IPS-20b (cell line): Measurements from ENCODE around the gene MAGEB4.
"Not testable (repeated sequence)": the region's sequence is repeated elsewhere in the genome, so short reads cannot be mapped to it uniquely, and the experiment has no call there.

Source experiments
- H3K27ac ChIP-seq: one replicate; pipeline ENCODE4 v1.5.1; 2013; ENCODE audit warnings: low read length
- H3K27me3 ChIP-seq: 2 replicates; pipeline ENCODE4 v1.6.1; 2013; ENCODE audit warnings: mild to moderate bottlenecking, low read length, inconsistent platforms; ENCODE audit not compliant: insufficient read depth
- H3K36me3 ChIP-seq: 2 replicates; pipeline ENCODE4 v1.6.1; 2013; ENCODE audit warnings: low read depth, mild to moderate bottlenecking, inconsistent platforms, low read length, moderate library complexity; ENCODE audit not compliant: insufficient read depth
- H3K4me1 ChIP-seq: 2 replicates; pipeline ENCODE4 v1.6.1; 2013; ENCODE audit warnings: mild to moderate bottlenecking, control low read depth, inconsistent platforms, low read length, moderate library complexity; ENCODE audit not compliant: insufficient read depth
- H3K4me3 ChIP-seq: 2 replicates; pipeline ENCODE4 v1.5.1; 2013; ENCODE audit warnings: mild to moderate bottlenecking, low read length, inconsistent platforms
- H3K9ac ChIP-seq: 2 replicates; pipeline ENCODE4 v1.6.1; 2013; ENCODE audit warnings: low read depth, mild to moderate bottlenecking, inconsistent platforms, low read length, moderate library complexity
- H3K9me3 ChIP-seq: 2 replicates; pipeline ENCODE4 v1.6.1; 2013; ENCODE audit warnings: mild to moderate bottlenecking, low read depth, low read length, inconsistent platforms; ENCODE audit not compliant: insufficient read depth

The MAGEB4 gene

GRCh38 chrX:30241724-30242415 is at the start of gene MAGEB4:
TSS of gene MAGEB4 (plus strand) at chrX:30242000. CDS start at chrX:30242136, 136 bp downstream.
- Histone ChIP-seq H3K27me3 (no peaks in the 10 kb centered on the region), H3K9me3 (no peaks in the 10 kb centered on the region), H3K27ac (no peak within 1 kb of the TSS), H3K36me3 (no peaks in the 10 kb centered on the region), H3K9ac (no peak within 1 kb of the TSS), H3K4me1 (no peaks in the 10 kb centered on the region), H3K4me3 (no peak within 1 kb of the TSS)

- not testable (repeated sequence) for H3K4me1 ChIP-seq, H3K27ac ChIP-seq, H3K9me3 ChIP-seq, H3K36me3 ChIP-seq, H3K27me3 ChIP-seq, H3K4me3 ChIP-seq, H3K9ac ChIP-seq
Observed at GRCh38 chrX:30193910-30194309, 47.9 kb upstream of the MAGEB4 start.

- Histone ChIP-seq H3K27me3 (no peaks in the 10 kb centered on the region), H3K9me3 (no peaks in the 10 kb centered on the region), H3K4me3 (no peak overlapping the region), H3K27ac (no peak overlapping the region), H3K4me1 (no peaks in the 10 kb centered on the region; the same call in 1 of the 2 replicates), H3K36me3 (no peaks in the 10 kb centered on the region), H3K9ac (no peak overlapping the region)
Observed at GRCh38 chrX:30196322-30196721, 45.5 kb upstream of the MAGEB4 start.

- H3K4me1 ChIP-seq, result no peaks in the 10 kb centered on the region
- no peak overlapping the region for H3K4me3 ChIP-seq
- no peak overlapping the region for H3K9ac ChIP-seq
- H3K27me3 ChIP-seq, result no peaks in the 10 kb centered on the region
- no peak overlapping the region for H3K27ac ChIP-seq
- no peaks in the 10 kb centered on the region for H3K9me3 ChIP-seq
- H3K36me3 ChIP-seq, result no peaks in the 10 kb centered on the region
Observed at GRCh38 chrX:30212172-30212571, 29.6 kb upstream of the MAGEB4 start.

GRCh38 chrX:30215357-30215843 is 26.4 kb upstream of the MAGEB4 start, which contains the start of gene MAGEB2:
TSS of gene MAGEB2 (plus strand) at chrX:30215563. CDS start at chrX:30218581, 3,018 bp downstream.
- H3K9ac ChIP-seq, result no peak within 1 kb of the TSS

GRCh38 chrX:30217465-30217864 is 24.3 kb upstream of the MAGEB4 start:
- H3K27me3 ChIP-seq, result no peaks in the 10 kb centered on the region
- H3K9ac ChIP-seq, result no peak overlapping the region
- no peaks in the 10 kb centered on the region for H3K36me3 ChIP-seq
- H3K27ac ChIP-seq, result no peak overlapping the region
- peaks cover 5% of the 10 kb centered on the region; the same call in 1 of the 2 replicates for H3K4me1 ChIP-seq
- no peaks in the 10 kb centered on the region for H3K9me3 ChIP-seq
- H3K4me3 ChIP-seq, result no peak overlapping the region

More at GRCh38 chrX:30215357-30215843, 26.4 kb upstream of the MAGEB4 start, which contains the start of gene MAGEB2:
- peaks cover 5% of the 10 kb centered on the region; the same call in 1 of the 2 replicates for H3K4me1 ChIP-seq
- H3K27ac ChIP-seq, result no peak within 1 kb of the TSS
- no peaks in the 10 kb centered on the region for H3K27me3 ChIP-seq
- no peak within 1 kb of the TSS for H3K4me3 ChIP-seq
- no peaks in the 10 kb centered on the region for H3K36me3 ChIP-seq
- H3K9me3 ChIP-seq, result no peaks in the 10 kb centered on the region

- no peaks in the 10 kb centered on the region for H3K27me3 ChIP-seq
- H3K36me3 ChIP-seq, result no peaks in the 10 kb centered on the region
- H3K27ac ChIP-seq, result no peak overlapping the region
- no peak overlapping the region for H3K4me3 ChIP-seq
- H3K9me3 ChIP-seq, result no peaks in the 10 kb centered on the region
- no peak overlapping the region for H3K9ac ChIP-seq
- H3K4me1 ChIP-seq, result peaks cover 5% of the 10 kb centered on the region; the same call in 1 of the 2 replicates
Observed at GRCh38 chrX:30219372-30219771, 22.4 kb upstream of the MAGEB4 start.

GRCh38 chrX:30220661-30221060 is 21.1 kb upstream of the MAGEB4 start:
- Histone ChIP-seq H3K9ac (no peak overlapping the region), H3K27me3 (no peaks in the 10 kb centered on the region), H3K4me3 (no peak overlapping the region), H3K4me1 (peaks cover 5% of the 10 kb centered on the region; the same call in 1 of the 2 replicates), H3K36me3 (no peaks in the 10 kb centered on the region), H3K9me3 (no peaks in the 10 kb centered on the region), H3K27ac (no peak overlapping the region)

GRCh38 chrX:30224536-30224935 is 17.3 kb upstream of the MAGEB4 start:
- Histone ChIP-seq H3K36me3 (no peaks in the 10 kb centered on the region), H3K27ac (no peak overlapping the region), H3K4me1 (no peaks in the 10 kb centered on the region; the same call in 1 of the 2 replicates), H3K9ac (no peak overlapping the region), H3K9me3 (no peaks in the 10 kb centered on the region), H3K4me3 (no peak overlapping the region), H3K27me3 (no peaks in the 10 kb centered on the region)

GRCh38 chrX:30228526-30228925 is 13.3 kb upstream of the MAGEB4 start:
- no peaks in the 10 kb centered on the region for H3K9me3 ChIP-seq
- no peak overlapping the region for H3K27ac ChIP-seq
- no peaks in the 10 kb centered on the region for H3K4me1 ChIP-seq
- H3K36me3 ChIP-seq, result no peaks in the 10 kb centered on the region
- H3K9ac ChIP-seq, result no peak overlapping the region
- no peak overlapping the region; the same call in 1 of the 2 replicates for H3K4me3 ChIP-seq
- no peaks in the 10 kb centered on the region for H3K27me3 ChIP-seq

GRCh38 chrX:30230395-30230794 is 11.4 kb upstream of the MAGEB4 start, which contains the start of gene MAGEB3:
TSS of gene MAGEB3 (plus strand) at chrX:30230657. CDS start at chrX:30235925, 5,268 bp downstream.
- no peaks in the 10 kb centered on the region for H3K9me3 ChIP-seq
- no peaks in the 10 kb centered on the region for H3K36me3 ChIP-seq
- no peak within 1 kb of the TSS for H3K27ac ChIP-seq
- no peak within 1 kb of the TSS for H3K9ac ChIP-seq
- H3K27me3 ChIP-seq, result no peaks in the 10 kb centered on the region
- H3K4me3 ChIP-seq, result no peak within 1 kb of the TSS
- no peaks in the 10 kb centered on the region for H3K4me1 ChIP-seq
